ENCODE data around the gene SLC2A10.

DNA sequence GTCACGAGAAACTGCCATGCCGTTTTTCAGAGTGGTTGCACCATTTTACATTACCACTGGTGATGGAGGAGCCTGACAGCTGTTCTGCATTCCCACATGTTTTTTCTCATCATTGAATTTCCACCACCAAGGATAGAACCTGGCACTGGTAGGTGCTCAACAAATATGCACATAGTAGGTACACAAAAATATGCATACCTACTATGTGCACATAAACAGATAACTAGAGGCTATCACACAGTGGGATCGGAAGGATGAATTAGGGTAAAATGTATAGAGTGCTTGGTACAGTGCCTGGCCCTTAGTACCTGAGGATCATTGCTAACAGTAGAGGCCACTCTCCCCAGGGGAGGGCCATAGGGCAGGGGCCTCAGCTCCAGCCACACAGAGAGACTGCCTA, 47.0 kb downstream of the SLC2A10 start:
- TF ChIP-seq SMC3 (IDR thresholded peaks at IDR 0.05; ENCODE audit: borderline replicate concordance, low read length) (no peak), STAT1 (conservative IDR thresholded peaks at IDR 0.05) (no peak), TAF1 (IDR thresholded peaks at IDR 0.05; ENCODE audit: borderline replicate concordance, low read depth, low read length) (no peak), RAD21 (IDR thresholded peaks at IDR 0.05; ENCODE audit: insufficient read depth, low read depth, low read length) (no peak), KDM1A (IDR thresholded peaks at IDR 0.05; ENCODE audit: borderline replicate concordance) (no peak), CBFB (IDR thresholded peaks at IDR 0.05; ENCODE audit: low read depth) (no peak), POLR2A (IDR thresholded peaks at IDR 0.05; ENCODE audit: low read depth, low read length) (no peak), POLR2AphosphoS5 (IDR thresholded peaks at IDR 0.05; ENCODE audit: low read length) (no peak)
- TF ChIP-seq, protein P1, sequence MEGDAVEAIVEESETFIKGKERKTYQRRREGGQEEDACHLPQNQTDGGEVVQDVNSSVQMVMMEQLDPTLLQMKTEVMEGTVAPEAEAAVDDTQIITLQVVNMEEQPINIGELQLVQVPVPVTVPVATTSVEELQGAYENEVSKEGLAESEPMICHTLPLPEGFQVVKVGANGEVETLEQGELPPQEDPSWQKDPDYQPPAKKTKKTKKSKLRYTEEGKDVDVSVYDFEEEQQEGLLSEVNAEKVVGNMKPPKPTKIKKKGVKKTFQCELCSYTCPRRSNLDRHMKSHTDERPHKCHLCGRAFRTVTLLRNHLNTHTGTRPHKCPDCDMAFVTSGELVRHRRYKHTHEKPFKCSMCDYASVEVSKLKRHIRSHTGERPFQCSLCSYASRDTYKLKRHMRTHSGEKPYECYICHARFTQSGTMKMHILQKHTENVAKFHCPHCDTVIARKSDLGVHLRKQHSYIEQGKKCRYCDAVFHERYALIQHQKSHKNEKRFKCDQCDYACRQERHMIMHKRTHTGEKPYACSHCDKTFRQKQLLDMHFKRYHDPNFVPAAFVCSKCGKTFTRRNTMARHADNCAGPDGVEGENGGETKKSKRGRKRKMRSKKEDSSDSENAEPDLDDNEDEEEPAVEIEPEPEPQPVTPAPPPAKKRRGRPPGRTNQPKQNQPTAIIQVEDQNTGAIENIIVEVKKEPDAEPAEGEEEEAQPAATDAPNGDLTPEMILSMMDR (IDR thresholded peaks at IDR 0.05 in 2 of 3, conservative IDR thresholded peaks at IDR 0.05 in 1 of 3; ENCODE audit: control insufficient read depth in 2 of 3, extremely low read depth in 1 of 3, insufficient read depth in 1 of 3, low read depth in 3 of 3, low read length in 3 of 3) = no peak

Data from GM12878 (cell line).